ENCODE results near the gene TAOK1.

- no peak for TF ChIP-seq CTCF (IDR thresholded peaks at IDR 0.05; ENCODE audit: low read depth, low read length, missing input control)
- TF ChIP-seq RAD21 (IDR thresholded peaks at IDR 0.05), result no peak
- TF ChIP-seq RXRA (IDR thresholded peaks at IDR 0.05), result no peak
- TF ChIP-seq GABPA (IDR thresholded peaks at IDR 0.05 in 1 of 2, conservative IDR thresholded peaks at IDR 0.05 in 1 of 2), result no peak
- no peak for TF ChIP-seq TAF1 (conservative IDR thresholded peaks at IDR 0.05)
- TF ChIP-seq JUND (IDR thresholded peaks at IDR 0.05), result no peak
- no peak for TF ChIP-seq REST (IDR thresholded peaks at IDR 0.05)
- TF ChIP-seq EGR1 (IDR thresholded peaks at IDR 0.05; ENCODE audit: low read depth in 2 of 2), result no peak
- TF ChIP-seq SP1 (IDR thresholded peaks at IDR 0.05), result no peak
- TF ChIP-seq ZBTB33 (IDR thresholded peaks at IDR 0.05), result no peak
- no peak for TF ChIP-seq MAX (IDR thresholded peaks at IDR 0.05)
These were observed 120.8 kb downstream of the TAOK1 start for GRCh38 chr17:29510953-29511352.

Data from liver (tissue), 3 donors.